ENCODE measurements around the gene BBOX1.

DNA sequence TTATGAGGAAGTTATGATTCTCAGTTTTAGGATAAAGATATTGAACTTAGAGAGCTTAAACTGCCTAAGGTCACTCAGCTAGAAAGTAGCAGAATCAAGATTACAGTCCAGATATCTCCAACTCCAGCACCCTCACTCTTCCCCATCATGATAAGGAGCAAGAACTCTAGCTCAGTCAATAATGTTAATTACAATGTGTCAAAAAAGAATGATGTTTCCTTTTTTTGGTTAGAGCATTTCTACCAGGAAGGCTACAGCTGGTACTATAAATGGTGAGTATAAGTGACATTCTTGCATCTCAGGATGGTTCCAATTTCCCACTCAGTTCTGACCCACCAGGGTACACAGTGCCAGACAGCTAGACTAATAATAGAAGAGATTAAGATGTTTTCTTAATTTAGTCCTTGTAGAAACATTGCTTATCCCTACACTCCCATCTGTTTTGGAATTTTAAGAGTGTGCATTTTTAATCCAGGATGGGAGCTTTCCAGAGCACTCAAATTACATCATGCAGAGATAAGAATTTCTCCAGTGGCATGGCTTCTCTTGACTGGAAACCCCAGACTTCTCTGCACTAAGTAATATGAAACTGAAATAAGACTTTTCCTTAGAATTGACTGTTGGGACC, 21.6 kb upstream of the BBOX1 start:
- TF ChIP-seq, protein P1, sequence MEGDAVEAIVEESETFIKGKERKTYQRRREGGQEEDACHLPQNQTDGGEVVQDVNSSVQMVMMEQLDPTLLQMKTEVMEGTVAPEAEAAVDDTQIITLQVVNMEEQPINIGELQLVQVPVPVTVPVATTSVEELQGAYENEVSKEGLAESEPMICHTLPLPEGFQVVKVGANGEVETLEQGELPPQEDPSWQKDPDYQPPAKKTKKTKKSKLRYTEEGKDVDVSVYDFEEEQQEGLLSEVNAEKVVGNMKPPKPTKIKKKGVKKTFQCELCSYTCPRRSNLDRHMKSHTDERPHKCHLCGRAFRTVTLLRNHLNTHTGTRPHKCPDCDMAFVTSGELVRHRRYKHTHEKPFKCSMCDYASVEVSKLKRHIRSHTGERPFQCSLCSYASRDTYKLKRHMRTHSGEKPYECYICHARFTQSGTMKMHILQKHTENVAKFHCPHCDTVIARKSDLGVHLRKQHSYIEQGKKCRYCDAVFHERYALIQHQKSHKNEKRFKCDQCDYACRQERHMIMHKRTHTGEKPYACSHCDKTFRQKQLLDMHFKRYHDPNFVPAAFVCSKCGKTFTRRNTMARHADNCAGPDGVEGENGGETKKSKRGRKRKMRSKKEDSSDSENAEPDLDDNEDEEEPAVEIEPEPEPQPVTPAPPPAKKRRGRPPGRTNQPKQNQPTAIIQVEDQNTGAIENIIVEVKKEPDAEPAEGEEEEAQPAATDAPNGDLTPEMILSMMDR (conservative IDR thresholded peaks at IDR 0.05) = no peak
- no peak for TF ChIP-seq EZH2 (IDR thresholded peaks at IDR 0.05; ENCODE audit: low read depth)
